DND-41 (cell line): ENCODE measurements around the gene HOXC10.

Source experiments
- CTCF ChIP-seq: IDR thresholded peaks from 2 replicates; pipeline ENCODE4 v1.5.1; 2012; ENCODE audit warnings: borderline replicate concordance, low read length, moderate library complexity, mild to moderate bottlenecking; ENCODE audit not compliant: poor library complexity, severe bottlenecking; ENCODE audit errors: extremely low read depth
- EZH2 ChIP-seq: IDR thresholded peaks from 3 replicates; pipeline ENCODE4 v1.6.1; 2012; ENCODE audit warnings: borderline replicate concordance, low read depth, mild to moderate bottlenecking, moderate library complexity, low read length, inconsistent platforms; ENCODE audit not compliant: severe bottlenecking

- TF ChIP-seq CTCF (no peak), EZH2 (no peak)
Measured at GRCh38 chr12:53961025-53961761, 23.8 kb upstream of the HOXC10 start.
